ENCODE data around the gene L2HGDH. TPM values are rescaled to one million over a fixed set of nuclear protein-coding genes. Genes with fewer than 3 reads are reported as not detected.

Gene L2HGDH
- polyA plus RNA-seq, 2 of the 4 experiments (the other 2 are of a cell fraction), result 14.5 to 18.1 TPM

DNA sequence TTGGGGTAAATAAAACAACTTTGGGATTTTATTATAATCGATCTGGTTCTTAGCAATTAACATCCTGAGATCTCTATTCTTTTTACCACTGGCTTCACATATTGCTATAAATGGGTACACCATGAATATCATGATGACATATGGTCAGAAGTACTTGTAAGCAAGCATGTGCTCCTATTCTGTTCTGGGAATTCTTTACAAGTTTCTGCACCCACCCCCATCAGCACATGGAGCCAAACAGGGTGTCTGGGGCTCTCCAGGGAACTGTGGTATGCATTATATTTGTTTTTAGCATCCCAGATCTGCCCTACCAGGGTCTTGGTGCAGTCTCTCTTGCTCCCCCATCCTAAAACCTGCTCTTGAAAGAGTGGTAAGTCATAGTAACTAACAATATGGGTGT lies 31.4 kb upstream of the L2HGDH start (continued):
- TF ChIP-seq, protein P1, sequence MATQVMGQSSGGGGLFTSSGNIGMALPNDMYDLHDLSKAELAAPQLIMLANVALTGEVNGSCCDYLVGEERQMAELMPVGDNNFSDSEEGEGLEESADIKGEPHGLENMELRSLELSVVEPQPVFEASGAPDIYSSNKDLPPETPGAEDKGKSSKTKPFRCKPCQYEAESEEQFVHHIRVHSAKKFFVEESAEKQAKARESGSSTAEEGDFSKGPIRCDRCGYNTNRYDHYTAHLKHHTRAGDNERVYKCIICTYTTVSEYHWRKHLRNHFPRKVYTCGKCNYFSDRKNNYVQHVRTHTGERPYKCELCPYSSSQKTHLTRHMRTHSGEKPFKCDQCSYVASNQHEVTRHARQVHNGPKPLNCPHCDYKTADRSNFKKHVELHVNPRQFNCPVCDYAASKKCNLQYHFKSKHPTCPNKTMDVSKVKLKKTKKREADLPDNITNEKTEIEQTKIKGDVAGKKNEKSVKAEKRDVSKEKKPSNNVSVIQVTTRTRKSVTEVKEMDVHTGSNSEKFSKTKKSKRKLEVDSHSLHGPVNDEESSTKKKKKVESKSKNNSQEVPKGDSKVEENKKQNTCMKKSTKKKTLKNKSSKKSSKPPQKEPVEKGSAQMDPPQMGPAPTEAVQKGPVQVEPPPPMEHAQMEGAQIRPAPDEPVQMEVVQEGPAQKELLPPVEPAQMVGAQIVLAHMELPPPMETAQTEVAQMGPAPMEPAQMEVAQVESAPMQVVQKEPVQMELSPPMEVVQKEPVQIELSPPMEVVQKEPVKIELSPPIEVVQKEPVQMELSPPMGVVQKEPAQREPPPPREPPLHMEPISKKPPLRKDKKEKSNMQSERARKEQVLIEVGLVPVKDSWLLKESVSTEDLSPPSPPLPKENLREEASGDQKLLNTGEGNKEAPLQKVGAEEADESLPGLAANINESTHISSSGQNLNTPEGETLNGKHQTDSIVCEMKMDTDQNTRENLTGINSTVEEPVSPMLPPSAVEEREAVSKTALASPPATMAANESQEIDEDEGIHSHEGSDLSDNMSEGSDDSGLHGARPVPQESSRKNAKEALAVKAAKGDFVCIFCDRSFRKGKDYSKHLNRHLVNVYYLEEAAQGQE (IDR thresholded peaks at IDR 0.05), result no peak
- TF ChIP-seq, protein P2, sequence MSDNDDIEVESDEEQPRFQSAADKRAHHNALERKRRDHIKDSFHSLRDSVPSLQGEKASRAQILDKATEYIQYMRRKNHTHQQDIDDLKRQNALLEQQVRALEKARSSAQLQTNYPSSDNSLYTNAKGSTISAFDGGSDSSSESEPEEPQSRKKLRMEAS (IDR thresholded peaks at IDR 0.05), result no peak

DNA sequence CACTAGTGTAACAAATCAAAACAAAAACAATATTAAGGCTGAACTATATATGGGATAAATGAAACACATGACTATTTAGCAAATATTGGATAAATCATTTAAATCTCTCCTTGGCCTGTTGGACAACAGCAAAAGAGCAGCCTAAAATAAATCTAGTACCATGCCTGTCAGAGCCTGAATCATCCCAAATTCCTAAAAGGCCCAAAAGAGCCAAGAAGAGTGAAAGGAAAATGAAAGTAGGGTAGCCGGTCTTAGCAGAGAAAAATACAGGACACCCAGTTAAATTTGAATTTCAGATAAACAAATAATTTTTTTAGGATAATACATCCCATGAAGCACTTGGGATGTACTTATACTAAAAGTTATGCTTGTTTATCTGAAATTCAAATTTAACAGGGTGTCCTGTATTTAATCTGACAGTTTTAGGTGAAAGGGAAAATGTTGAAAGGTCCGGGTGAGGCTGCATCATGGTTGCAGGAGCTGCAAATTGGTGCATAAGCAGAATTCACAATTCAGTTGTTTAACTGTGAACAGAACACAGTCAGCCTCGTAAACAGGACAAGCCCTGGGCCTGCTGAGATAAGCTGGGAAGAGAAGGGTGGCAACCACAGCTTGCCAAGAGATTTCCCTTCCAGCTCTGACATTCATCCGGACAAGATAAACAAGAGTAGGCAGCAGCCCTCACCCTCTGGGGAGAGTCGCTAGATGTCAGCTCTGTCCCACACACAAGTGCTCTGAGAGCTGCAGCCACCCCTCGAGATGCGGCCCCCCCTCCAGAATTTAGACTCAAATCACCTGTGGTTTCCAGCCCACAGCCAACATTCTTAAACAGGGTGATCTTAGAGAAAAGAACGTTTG lies 30.4 kb upstream of the L2HGDH start:
- peak; percentile 21 to 57 for DNase-seq (ENCODE audit: low read depth in 1 of 2, low spot score in 1 of 2)
- TF ChIP-seq FOSL2 (IDR thresholded peaks at IDR 0.05), result no peak
- no peak for TF ChIP-seq FOSL2 (CRISPR knock-in tag; IDR thresholded peaks at IDR 0.05)
- TF ChIP-seq, protein P3, sequence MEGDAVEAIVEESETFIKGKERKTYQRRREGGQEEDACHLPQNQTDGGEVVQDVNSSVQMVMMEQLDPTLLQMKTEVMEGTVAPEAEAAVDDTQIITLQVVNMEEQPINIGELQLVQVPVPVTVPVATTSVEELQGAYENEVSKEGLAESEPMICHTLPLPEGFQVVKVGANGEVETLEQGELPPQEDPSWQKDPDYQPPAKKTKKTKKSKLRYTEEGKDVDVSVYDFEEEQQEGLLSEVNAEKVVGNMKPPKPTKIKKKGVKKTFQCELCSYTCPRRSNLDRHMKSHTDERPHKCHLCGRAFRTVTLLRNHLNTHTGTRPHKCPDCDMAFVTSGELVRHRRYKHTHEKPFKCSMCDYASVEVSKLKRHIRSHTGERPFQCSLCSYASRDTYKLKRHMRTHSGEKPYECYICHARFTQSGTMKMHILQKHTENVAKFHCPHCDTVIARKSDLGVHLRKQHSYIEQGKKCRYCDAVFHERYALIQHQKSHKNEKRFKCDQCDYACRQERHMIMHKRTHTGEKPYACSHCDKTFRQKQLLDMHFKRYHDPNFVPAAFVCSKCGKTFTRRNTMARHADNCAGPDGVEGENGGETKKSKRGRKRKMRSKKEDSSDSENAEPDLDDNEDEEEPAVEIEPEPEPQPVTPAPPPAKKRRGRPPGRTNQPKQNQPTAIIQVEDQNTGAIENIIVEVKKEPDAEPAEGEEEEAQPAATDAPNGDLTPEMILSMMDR (IDR thresholded peaks at IDR 0.05), result peak; percentile 27; the same call in 1 of the 3 replicates
- TF ChIP-seq SMC3 (IDR thresholded peaks at IDR 0.05), result peak; percentile 34; the same call in 1 of the 3 replicates
- TF ChIP-seq, protein P4, sequence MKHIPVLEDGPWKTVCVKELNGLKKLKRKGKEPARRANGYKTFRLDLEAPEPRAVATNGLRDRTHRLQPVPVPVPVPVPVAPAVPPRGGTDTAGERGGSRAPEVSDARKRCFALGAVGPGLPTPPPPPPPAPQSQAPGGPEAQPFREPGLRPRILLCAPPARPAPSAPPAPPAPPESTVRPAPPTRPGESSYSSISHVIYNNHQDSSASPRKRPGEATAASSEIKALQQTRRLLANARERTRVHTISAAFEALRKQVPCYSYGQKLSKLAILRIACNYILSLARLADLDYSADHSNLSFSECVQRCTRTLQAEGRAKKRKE (CRISPR knock-in tag; IDR thresholded peaks at IDR 0.05; ENCODE audit: low read depth), result no peak
- peak; percentile 61 to 66 for TF ChIP-seq RAD21 (conservative IDR thresholded peaks at IDR 0.05 in 1 of 2, IDR thresholded peaks at IDR 0.05 in 1 of 2)
- peak; percentile 70 to 76 for ATAC-seq
- CTCF ChIA-PET, result interaction anchor here (0.7 to 1.5 kb wide), 4 partner anchors 9 to 286 kb away, joined by 3 to 4 read pairs (median 4); partner anchors contain the start of gene MAP4K5
- Histone ChIP-seq H3K4me1 (peaks cover 13% of the 10 kb centered on the region), H3K9me3 (no peaks in the 10 kb centered on the region), H3K4me3 (no peak overlapping the region), H3K4me2 (peak overlapping the region; percentile 44), H3K27ac (peak overlapping the region in 1 of 2 experiments; percentile 4; a peak in 1 of 6 replicates)
- POLR2A ChIA-PET, result no interaction called here
- 35% methylated on average over 8 of the region's 8 CpGs for WGBS (ENCODE audit: missing lambda C conversion rate)
- no peak for FAIRE-seq

DNA sequence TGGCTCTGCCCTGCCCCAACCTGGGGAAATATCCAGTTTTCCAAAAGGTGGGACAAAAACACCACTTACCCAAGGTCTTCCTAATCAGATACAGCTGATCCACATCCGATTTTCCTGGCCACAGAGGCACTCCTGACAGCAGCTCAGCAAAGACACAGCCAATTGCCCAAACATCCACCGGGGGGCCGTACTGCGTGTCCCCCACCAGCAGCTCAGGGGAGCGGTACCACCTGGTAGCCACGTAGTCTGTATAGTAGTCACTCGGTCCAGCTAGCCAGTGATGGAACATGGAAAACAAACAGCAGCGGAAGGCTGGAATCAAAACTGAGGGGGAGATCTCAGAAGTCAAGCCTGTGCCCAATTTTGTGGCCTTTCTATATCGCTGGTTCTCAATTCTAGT lies 28.9 kb upstream of the L2HGDH start:
- WGBS (ENCODE audit: missing lambda C conversion rate), result 85% methylated on average over 8 of the region's 9 CpGs
- ChIA-PET POLR2A (no interaction called here), CTCF (no interaction called here)
- FAIRE-seq (no peak), ATAC-seq (peak; percentile 47 to 71; a peak in 3 of 6 replicates), DNase-seq (ENCODE audit: low read depth in 1 of 2, low spot score in 1 of 2) (no peak)
- Histone ChIP-seq H3K4me2 (no peak overlapping the region), H3K27ac (no peak overlapping the region), H3K4me1 (peaks cover 7% of the 10 kb centered on the region; the same call in 2 of the 3 replicates), H3K4me3 (no peak overlapping the region), H3K9me3 (no peaks in the 10 kb centered on the region)
- TF ChIP-seq, protein P5, sequence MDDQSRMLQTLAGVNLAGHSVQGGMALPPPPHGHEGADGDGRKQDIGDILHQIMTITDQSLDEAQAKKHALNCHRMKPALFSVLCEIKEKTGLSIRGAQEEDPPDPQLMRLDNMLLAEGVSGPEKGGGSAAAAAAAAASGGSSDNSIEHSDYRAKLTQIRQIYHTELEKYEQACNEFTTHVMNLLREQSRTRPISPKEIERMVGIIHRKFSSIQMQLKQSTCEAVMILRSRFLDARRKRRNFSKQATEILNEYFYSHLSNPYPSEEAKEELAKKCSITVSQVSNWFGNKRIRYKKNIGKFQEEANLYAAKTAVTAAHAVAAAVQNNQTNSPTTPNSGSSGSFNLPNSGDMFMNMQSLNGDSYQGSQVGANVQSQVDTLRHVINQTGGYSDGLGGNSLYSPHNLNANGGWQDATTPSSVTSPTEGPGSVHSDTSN (IDR thresholded peaks at IDR 0.05), result no peak
- TF ChIP-seq POLR2A (IDR thresholded peaks at IDR 0.05; ENCODE audit: low read length), result no peak
- no peak for TF ChIP-seq KDM5A (IDR thresholded peaks at IDR 0.05)
- no peak for TF ChIP-seq FOSL2 (IDR thresholded peaks at IDR 0.05)
- no peak for TF ChIP-seq FOSL2 (CRISPR knock-in tag; IDR thresholded peaks at IDR 0.05)
- no peak for TF ChIP-seq HOXB13 (CRISPR knock-in tag; IDR thresholded peaks at IDR 0.05; ENCODE audit: low read depth)
- no peak for TF ChIP-seq CBX8 (IDR thresholded peaks at IDR 0.05)
- TF ChIP-seq ESRRA (IDR thresholded peaks at IDR 0.05; ENCODE audit: borderline replicate concordance, low read length), result no peak
- no peak for TF ChIP-seq NPAS2 (CRISPR knock-in tag; IDR thresholded peaks at IDR 0.05; ENCODE audit: borderline replicate concordance)
- TF ChIP-seq FOSB (CRISPR knock-in tag; IDR thresholded peaks at IDR 0.05), result no peak
- TF ChIP-seq RCOR1 (IDR thresholded peaks at IDR 0.05; ENCODE audit: low read depth, low read length), result no peak
- TF ChIP-seq EHF (CRISPR knock-in tag; IDR thresholded peaks at IDR 0.05), result no peak
- TF ChIP-seq HEYL (CRISPR knock-in tag; IDR thresholded peaks at IDR 0.05), result no peak
- TF ChIP-seq, protein P6, sequence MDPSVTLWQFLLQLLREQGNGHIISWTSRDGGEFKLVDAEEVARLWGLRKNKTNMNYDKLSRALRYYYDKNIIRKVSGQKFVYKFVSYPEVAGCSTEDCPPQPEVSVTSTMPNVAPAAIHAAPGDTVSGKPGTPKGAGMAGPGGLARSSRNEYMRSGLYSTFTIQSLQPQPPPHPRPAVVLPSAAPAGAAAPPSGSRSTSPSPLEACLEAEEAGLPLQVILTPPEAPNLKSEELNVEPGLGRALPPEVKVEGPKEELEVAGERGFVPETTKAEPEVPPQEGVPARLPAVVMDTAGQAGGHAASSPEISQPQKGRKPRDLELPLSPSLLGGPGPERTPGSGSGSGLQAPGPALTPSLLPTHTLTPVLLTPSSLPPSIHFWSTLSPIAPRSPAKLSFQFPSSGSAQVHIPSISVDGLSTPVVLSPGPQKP (IDR thresholded peaks at IDR 0.05; ENCODE audit: low read depth, low read length), result no peak
- TF ChIP-seq FOXS1 (CRISPR knock-in tag; IDR thresholded peaks at IDR 0.05), result no peak
- no peak for TF ChIP-seq ZSCAN20 (CRISPR knock-in tag; IDR thresholded peaks at IDR 0.05)
- no peak for TF ChIP-seq ZNF302 (CRISPR knock-in tag; IDR thresholded peaks at IDR 0.05)
- TF ChIP-seq GATA3 (IDR thresholded peaks at IDR 0.05; ENCODE audit: borderline replicate concordance), result no peak
